Activated naive CD4-positive, alpha-beta T cell treated with anti-CD3 and anti-CD28 coated beads, Interleukin-2, amount 50 U/mL, for 24 hours (primary cell): Measurements from ENCODE around the gene PPFIBP2.

Source experiments
- H3K27ac Mint-ChIP-seq: one replicate; pipeline ENCODE4 v1.8.0; 2021; ENCODE audit warnings: mild to moderate bottlenecking, mixed read lengths
- H3K27me3 Mint-ChIP-seq: one replicate; pipeline ENCODE4 v1.8.0; 2021; ENCODE audit warnings: mixed read lengths
- H3K36me3 Mint-ChIP-seq: one replicate; pipeline ENCODE4 v1.8.0; 2021; ENCODE audit warnings: mixed read lengths
- H3K4me1 Mint-ChIP-seq: one replicate; pipeline ENCODE4 v1.8.0; 2021; ENCODE audit warnings: mixed read lengths
- H3K4me3 Mint-ChIP-seq: one replicate; pipeline ENCODE4 v1.8.0; 2021; ENCODE audit warnings: mild to moderate bottlenecking, mixed read lengths
- H3K9me3 Mint-ChIP-seq: one replicate; pipeline ENCODE4 v1.8.0; 2021; ENCODE audit warnings: mixed read lengths

PPFIBP2 gene

GRCh38 chr11:7548659-7549274 lies 35.0 kb downstream of the PPFIBP2 start:
- Mint-ChIP-seq H3K4me3 (no peak overlapping the region), H3K4me1 (no peaks in the 10 kb centered on the region), H3K27ac (no peak overlapping the region), H3K9me3 (no peaks in the 10 kb centered on the region), H3K36me3 (peaks cover 4% of the 10 kb centered on the region), H3K27me3 (no peaks in the 10 kb centered on the region)

DNA sequence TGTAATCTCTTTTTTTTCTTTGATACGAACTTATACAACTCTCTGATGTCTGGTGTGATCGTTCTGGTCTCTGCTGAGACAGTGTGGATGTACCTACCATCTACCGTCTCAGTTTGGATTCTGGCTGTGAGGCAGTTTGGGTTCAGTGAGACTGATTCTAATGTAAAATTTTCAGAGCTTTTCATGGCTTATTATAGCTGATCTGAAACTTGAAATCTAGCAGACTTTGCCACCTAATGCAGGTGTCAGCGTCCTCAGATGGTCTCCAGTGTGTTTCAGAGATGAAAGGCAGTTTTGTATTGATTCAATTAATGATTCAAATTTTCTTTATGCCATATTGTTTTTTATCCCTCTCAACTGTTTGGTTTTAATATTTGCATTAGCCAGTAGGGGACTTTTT lies 35.9 kb downstream of the PPFIBP2 start:
- H3K27ac Mint-ChIP-seq = no peak overlapping the region
- H3K36me3 Mint-ChIP-seq = peaks cover 4% of the 10 kb centered on the region
- no peaks in the 10 kb centered on the region for H3K9me3 Mint-ChIP-seq
- H3K4me3 Mint-ChIP-seq = no peak overlapping the region
- no peaks in the 10 kb centered on the region for H3K4me1 Mint-ChIP-seq
- no peaks in the 10 kb centered on the region for H3K27me3 Mint-ChIP-seq

GRCh38 chr11:7551571-7551970 lies 37.8 kb downstream of the PPFIBP2 start:
- H3K27ac Mint-ChIP-seq = no peak overlapping the region
- no peaks in the 10 kb centered on the region for H3K9me3 Mint-ChIP-seq
- no peak overlapping the region for H3K4me3 Mint-ChIP-seq
- no peaks in the 10 kb centered on the region for H3K27me3 Mint-ChIP-seq
- no peaks in the 10 kb centered on the region for H3K4me1 Mint-ChIP-seq
- H3K36me3 Mint-ChIP-seq = peaks cover 4% of the 10 kb centered on the region

DNA sequence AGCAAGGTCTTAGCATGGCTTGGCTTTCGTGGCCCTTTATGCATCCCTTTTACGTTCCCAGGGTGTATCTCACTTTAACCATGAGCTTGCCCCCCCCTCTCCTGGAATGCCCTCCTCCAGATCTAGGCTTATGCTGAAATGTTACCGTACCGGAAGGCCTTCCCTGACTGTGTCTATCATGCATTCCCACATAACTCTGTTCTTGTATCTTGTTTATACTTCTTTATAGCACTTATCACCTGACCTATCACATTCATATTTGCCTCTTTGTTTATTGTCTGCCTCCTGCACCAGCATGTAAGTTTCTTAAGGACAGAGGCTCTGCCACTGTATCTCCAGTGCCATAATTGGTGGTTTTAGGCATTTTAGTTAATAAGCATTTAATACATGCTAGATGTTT lies 38.9 kb downstream of the PPFIBP2 start:
- Mint-ChIP-seq H3K4me3 (no peak overlapping the region), H3K4me1 (no peaks in the 10 kb centered on the region), H3K27me3 (no peaks in the 10 kb centered on the region), H3K36me3 (peaks cover 5% of the 10 kb centered on the region), H3K27ac (no peak overlapping the region), H3K9me3 (no peaks in the 10 kb centered on the region)

GRCh38 chr11:7555052-7555699 lies 41.4 kb downstream of the PPFIBP2 start:
- peaks cover 4% of the 10 kb centered on the region for H3K4me1 Mint-ChIP-seq
- H3K27ac Mint-ChIP-seq = no peak overlapping the region
- H3K4me3 Mint-ChIP-seq = no peak overlapping the region
- H3K9me3 Mint-ChIP-seq = no peaks in the 10 kb centered on the region
- H3K27me3 Mint-ChIP-seq = no peaks in the 10 kb centered on the region
- H3K36me3 Mint-ChIP-seq = peaks cover 4% of the 10 kb centered on the region

- Mint-ChIP-seq H3K4me1 (peaks cover 4% of the 10 kb centered on the region), H3K27ac (no peak overlapping the region), H3K27me3 (no peaks in the 10 kb centered on the region), H3K36me3 (peaks cover 1% of the 10 kb centered on the region), H3K4me3 (no peak overlapping the region), H3K9me3 (no peaks in the 10 kb centered on the region)
Measured at GRCh38 chr11:7558046-7558445, 44.2 kb downstream of the PPFIBP2 start.

- Mint-ChIP-seq H3K4me3 (no peak overlapping the region), H3K27ac (no peak overlapping the region), H3K9me3 (no peaks in the 10 kb centered on the region), H3K4me1 (peaks cover 4% of the 10 kb centered on the region), H3K27me3 (no peaks in the 10 kb centered on the region), H3K36me3 (peaks cover 2% of the 10 kb centered on the region)
Measured at GRCh38 chr11:7559398-7560283, 45.8 kb downstream of the PPFIBP2 start.

GRCh38 chr11:7561562-7561961 lies 47.8 kb downstream of the PPFIBP2 start:
- Mint-ChIP-seq H3K27ac (no peak overlapping the region), H3K4me1 (peaks cover 4% of the 10 kb centered on the region), H3K27me3 (no peaks in the 10 kb centered on the region), H3K4me3 (no peak overlapping the region), H3K36me3 (peaks cover 6% of the 10 kb centered on the region), H3K9me3 (no peaks in the 10 kb centered on the region)

DNA sequence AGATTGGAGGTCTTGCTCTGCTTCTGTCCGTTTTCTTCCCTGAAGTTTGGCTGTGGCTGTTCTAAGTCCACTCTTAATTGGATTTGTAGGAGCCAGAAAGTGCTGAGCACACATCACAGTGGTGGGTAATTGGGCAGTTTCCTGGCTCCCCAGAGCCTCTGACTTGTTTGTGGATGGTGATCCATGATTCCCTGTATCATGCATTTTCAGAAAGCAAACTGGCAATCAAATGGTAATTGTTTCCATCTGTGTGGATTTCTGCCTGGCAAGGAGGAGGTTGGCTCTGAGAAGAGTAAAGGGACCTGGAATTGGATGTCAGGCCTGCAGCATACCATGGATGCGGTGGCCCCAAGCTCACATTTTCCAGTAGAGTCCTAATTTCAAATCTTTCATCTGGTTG lies 49.5 kb downstream of the PPFIBP2 start:
- peaks cover 4% of the 10 kb centered on the region for H3K4me1 Mint-ChIP-seq
- no peaks in the 10 kb centered on the region for H3K9me3 Mint-ChIP-seq
- no peaks in the 10 kb centered on the region for H3K27me3 Mint-ChIP-seq
- no peak overlapping the region for H3K27ac Mint-ChIP-seq
- no peak overlapping the region for H3K4me3 Mint-ChIP-seq
- peaks cover 17% of the 10 kb centered on the region for H3K36me3 Mint-ChIP-seq

GRCh38 chr11:7564803-7565202 lies 51.0 kb downstream of the PPFIBP2 start:
- H3K27me3 Mint-ChIP-seq = no peaks in the 10 kb centered on the region
- H3K27ac Mint-ChIP-seq = no peak overlapping the region
- no peak overlapping the region for H3K4me3 Mint-ChIP-seq
- no peaks in the 10 kb centered on the region for H3K4me1 Mint-ChIP-seq
- peaks cover 17% of the 10 kb centered on the region for H3K36me3 Mint-ChIP-seq
- no peaks in the 10 kb centered on the region for H3K9me3 Mint-ChIP-seq

DNA sequence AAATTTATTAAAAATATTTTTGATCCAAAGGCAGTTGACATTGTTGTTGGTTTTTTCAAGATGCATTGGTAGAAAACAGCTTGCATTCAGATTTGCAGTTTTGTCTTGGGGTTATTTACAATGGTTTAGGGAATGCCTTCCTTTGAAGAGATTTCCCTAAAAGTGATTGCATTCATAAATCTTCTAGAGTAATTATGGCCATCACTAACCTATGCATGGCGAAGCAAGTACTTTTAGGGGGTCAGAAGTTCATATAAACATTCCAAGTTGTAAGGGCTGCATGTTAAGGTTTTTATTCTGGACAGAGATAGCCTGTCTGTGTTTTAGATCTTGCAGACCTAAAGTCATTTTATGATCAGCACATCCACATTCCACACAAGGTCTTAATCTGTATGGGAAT lies 53.5 kb downstream of the PPFIBP2 start:
- Mint-ChIP-seq H3K27ac (no peak overlapping the region), H3K27me3 (peaks cover 1% of the 10 kb centered on the region), H3K4me1 (no peaks in the 10 kb centered on the region), H3K4me3 (no peak overlapping the region), H3K9me3 (no peaks in the 10 kb centered on the region), H3K36me3 (peaks cover 17% of the 10 kb centered on the region)

- peaks cover 17% of the 10 kb centered on the region for H3K36me3 Mint-ChIP-seq
- H3K4me3 Mint-ChIP-seq = no peak overlapping the region
- no peaks in the 10 kb centered on the region for H3K9me3 Mint-ChIP-seq
- no peak overlapping the region for H3K27ac Mint-ChIP-seq
- peaks cover 1% of the 10 kb centered on the region for H3K27me3 Mint-ChIP-seq
- H3K4me1 Mint-ChIP-seq = no peaks in the 10 kb centered on the region
Measured at GRCh38 chr11:7569044-7569443, 55.2 kb downstream of the PPFIBP2 start.

DNA sequence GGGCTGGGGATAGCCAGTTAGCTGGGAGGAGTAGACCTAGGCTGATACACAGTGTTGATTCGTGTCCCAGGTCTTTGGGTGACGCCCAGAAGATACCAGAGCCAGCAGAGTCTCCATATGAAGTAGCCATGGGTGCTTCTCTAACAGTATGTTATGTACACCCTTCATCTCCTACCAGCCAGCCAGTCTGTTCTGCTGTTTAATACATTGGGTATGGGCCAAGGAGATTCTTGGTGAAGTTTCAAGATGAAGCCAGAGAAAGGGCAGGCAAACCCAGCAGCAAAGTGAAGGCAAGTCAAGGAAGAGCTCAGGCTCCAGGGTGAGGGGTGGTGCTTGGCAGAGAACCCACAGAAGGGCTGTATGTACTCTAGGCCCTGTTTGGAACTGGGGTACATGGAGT lies 56.4 kb downstream of the PPFIBP2 start:
- Mint-ChIP-seq H3K27me3 (peaks cover 1% of the 10 kb centered on the region), H3K36me3 (peaks cover 16% of the 10 kb centered on the region), H3K9me3 (no peaks in the 10 kb centered on the region), H3K4me1 (peaks cover 8% of the 10 kb centered on the region), H3K4me3 (no peak overlapping the region), H3K27ac (no peak overlapping the region)

- Mint-ChIP-seq H3K27ac (no peak overlapping the region), H3K27me3 (peaks cover 3% of the 10 kb centered on the region), H3K9me3 (no peaks in the 10 kb centered on the region), H3K4me3 (no peak overlapping the region), H3K4me1 (peaks cover 16% of the 10 kb centered on the region), H3K36me3 (peaks cover 13% of the 10 kb centered on the region)
Measured at GRCh38 chr11:7570938-7571521, 57.2 kb downstream of the PPFIBP2 start.

- no peaks in the 10 kb centered on the region for H3K9me3 Mint-ChIP-seq
- peaks cover 22% of the 10 kb centered on the region for H3K4me1 Mint-ChIP-seq
- H3K4me3 Mint-ChIP-seq = no peak overlapping the region
- H3K36me3 Mint-ChIP-seq = peaks cover 12% of the 10 kb centered on the region
- H3K27ac Mint-ChIP-seq = no peak overlapping the region
- H3K27me3 Mint-ChIP-seq = peaks cover 3% of the 10 kb centered on the region
Measured at GRCh38 chr11:7571640-7572000, 57.8 kb downstream of the PPFIBP2 start.
